H1 (cell line): ENCODE results near the gene CENPP. TPM values are rescaled to one million over a fixed set of nuclear protein-coding genes. Genes with fewer than 3 reads are reported as not detected.

Source experiments
- CTCF ChIA-PET: fragments of 300-600 bp; sonication (Branson Sonifier 250); formaldehyde crosslinking; loops from one replicate; lab custom pipeline; 2021; ENCODE audit not compliant: partially characterized antibody; lab: Charles Lee
- POLR2A ChIA-PET: fragments of 300-600 bp; sonication (Branson Sonifier 250); formaldehyde crosslinking; loops from one replicate; lab custom pipeline; 2021; ENCODE audit warnings: inconsistent platforms; ENCODE audit not compliant: partially characterized antibody; lab: Charles Lee
- DNase-seq, 2 experiments: peaks; one replicate each; pipeline versions ENCODE4 v3.0.0 to v3.0.0-alpha.2; 2010 to 2022; ENCODE audit warnings: low spot score in 2 of 2, low read depth in 1 of 2, mixed read lengths in 1 of 2
- FAIRE-seq: peaks from 2 replicates; lab custom pipeline; 2011; peaks lifted over from hg19 to GRCh38; lab: Jason Lieb, UNC
- H2AFZ ChIP-seq: 2 replicates; pipeline ENCODE4 v1.8.1; 2012; ENCODE audit warnings: low read length, inconsistent platforms
- H2AK5ac ChIP-seq: 2 replicates; pipeline ENCODE4 v1.6.1; 2013; ENCODE audit warnings: low read depth, low read length
- H2BK120ac ChIP-seq: replicated peaks from 2 replicates; pipeline ENCODE3; 2013; ENCODE audit warnings: low read depth, low read length, inconsistent platforms
- H2BK12ac ChIP-seq: 2 replicates; pipeline ENCODE4 v1.6.1; 2013; ENCODE audit warnings: low read depth, low read length
- H2BK15ac ChIP-seq: 2 replicates; pipeline ENCODE4 v1.6.1; 2013; ENCODE audit warnings: low read length
- H2BK20ac ChIP-seq: 2 replicates; pipeline ENCODE4 v1.6.1; 2013; ENCODE audit warnings: low read length
- H2BK5ac ChIP-seq: 2 replicates; pipeline ENCODE4 v1.6.1; 2013; ENCODE audit warnings: low read depth, low read length
- H3K14ac ChIP-seq: 2 replicates; pipeline ENCODE4 v1.6.1; 2013; ENCODE audit warnings: inconsistent platforms; ENCODE audit not compliant: insufficient read length
- H3K18ac ChIP-seq: 2 replicates; pipeline ENCODE4 v1.6.1; 2013; ENCODE audit warnings: low read length; ENCODE audit errors: extremely low read depth
- H3K23ac ChIP-seq: 2 replicates; pipeline ENCODE4 v1.6.1; 2013; ENCODE audit warnings: inconsistent platforms; ENCODE audit not compliant: insufficient read length
- H3K23me2 ChIP-seq: 2 replicates; pipeline ENCODE4 v1.6.1; 2013; ENCODE audit warnings: low read depth, low read length
- H3K27ac ChIP-seq: 2 replicates; pipeline ENCODE4 v1.6.1; 2011; ENCODE audit warnings: low read depth, low read length, inconsistent platforms
- H3K27me3 ChIP-seq, 4 experiments: replicated peaks in 1 of 4; 1 replicate in 1 of 4; 2 replicates in 3 of 4; pipeline versions ENCODE4 v1.6.1 to v1.8.1; 2011 to 2013; ENCODE audit warnings: low read length in 3 of 4, mild to moderate bottlenecking in 3 of 4, inconsistent platforms in 2 of 4, mixed read lengths in 2 of 4, moderate library complexity in 1 of 4; ENCODE audit not compliant: control insufficient read depth in 3 of 4, insufficient read depth in 3 of 4; ENCODE audit errors: extremely low read depth in 1 of 4
- H3K36me3 ChIP-seq, 4 experiments: 2 replicates each; pipeline versions ENCODE4 v1.6.1 to v1.8.1; 2011 to 2013; ENCODE audit warnings: mild to moderate bottlenecking in 4 of 4, low read length in 3 of 4, moderate library complexity in 2 of 4, control low read depth in 1 of 4, inconsistent platforms in 1 of 4; ENCODE audit not compliant: insufficient read depth in 4 of 4, control insufficient read depth in 2 of 4
- H3K4ac ChIP-seq: replicated peaks from 2 replicates; pipeline ENCODE3; 2013; ENCODE audit warnings: low read length, low read depth, mixed read lengths, inconsistent platforms; ENCODE audit not compliant: insufficient read length
- H3K4me1 ChIP-seq, 4 experiments: replicated peaks in 1 of 4; 1 replicate in 1 of 4; 2 replicates in 3 of 4; pipeline versions ENCODE4 v1.6.1 to v1.8.1; 2011 to 2013; ENCODE audit warnings: low read length in 3 of 4, inconsistent platforms in 2 of 4, mixed read lengths in 1 of 4; ENCODE audit not compliant: insufficient read depth in 4 of 4, control insufficient read depth in 3 of 4
- H3K4me2 ChIP-seq, 2 experiments: 2 replicates each; pipeline versions ENCODE4 v1.6.1 to v1.8.1; 2011 to 2013; ENCODE audit warnings: low read depth in 2 of 2, low read length in 2 of 2, control low read depth in 1 of 2, inconsistent platforms in 1 of 2, mild to moderate bottlenecking in 1 of 2; ENCODE audit not compliant: insufficient read depth in 1 of 2
- H3K4me3 ChIP-seq, 4 experiments: fragments of 200-600, 300-600 bp in 1 of 4; sonication (generic), shearing (Covaris generic), sonication (Bioruptor Twin) in 1 of 4; 2 replicates each; pipeline versions ENCODE4 v1.5.1 to v1.8.1; 2011 to 2016; ENCODE audit warnings: low read length in 4 of 4, low read depth in 3 of 4, control low read depth in 2 of 4, inconsistent platforms in 2 of 4, mild to moderate bottlenecking in 2 of 4, mixed read lengths in 1 of 4, moderate library complexity in 1 of 4; ENCODE audit not compliant: insufficient read depth in 2 of 4; ENCODE audit errors: extremely low read depth in 1 of 4
- H3K56ac ChIP-seq: replicated peaks from 2 replicates; pipeline ENCODE3; 2013; ENCODE audit warnings: low read depth, mild to moderate bottlenecking, mixed read lengths, low read length, inconsistent platforms; ENCODE audit not compliant: insufficient read length
- H3K79me1 ChIP-seq: 2 replicates; pipeline ENCODE4 v1.6.1; 2013; ENCODE audit warnings: low read depth, low read length, control low read depth
- H3K79me2 ChIP-seq, 2 experiments: 2 replicates each; pipeline versions ENCODE4 v1.6.1 to v1.8.1; 2012 to 2013; ENCODE audit warnings: low read length in 2 of 2, mild to moderate bottlenecking in 2 of 2, inconsistent platforms in 1 of 2; ENCODE audit not compliant: insufficient read depth in 2 of 2, control insufficient read depth in 1 of 2
- H3K9ac ChIP-seq, 4 experiments: replicated peaks in 1 of 4; 1 replicate in 1 of 4; 2 replicates in 3 of 4; pipeline versions ENCODE4 v1.6.1 to v1.8.1; 2011 to 2013; ENCODE audit warnings: low read depth in 3 of 4, low read length in 3 of 4, control low read depth in 2 of 4, mild to moderate bottlenecking in 2 of 4, moderate library complexity in 2 of 4, inconsistent platforms in 1 of 4; ENCODE audit errors: extremely low read depth in 1 of 4
- H3K9me3 ChIP-seq, 2 experiments: 2 replicates each; pipeline versions ENCODE4 v1.6.1 to v1.8.1; 2012 to 2013; ENCODE audit warnings: mild to moderate bottlenecking in 2 of 2, moderate library complexity in 2 of 2, control low read depth in 1 of 2, inconsistent platforms in 1 of 2, low read depth in 1 of 2, low read length in 1 of 2, mixed read lengths in 1 of 2; ENCODE audit not compliant: insufficient read depth in 2 of 2
- H4K20me1 ChIP-seq, 2 experiments: replicated peaks in 1 of 2; 2 replicates each; pipeline versions ENCODE3 to v1.8.1; 2011 to 2013; ENCODE audit warnings: inconsistent platforms in 2 of 2, low read length in 2 of 2, mild to moderate bottlenecking in 1 of 2; ENCODE audit not compliant: insufficient read depth in 2 of 2, control insufficient read depth in 1 of 2
- H4K5ac ChIP-seq: 2 replicates; pipeline ENCODE4 v1.6.1; 2013; ENCODE audit warnings: low read length, low read depth, mixed read lengths, inconsistent platforms; ENCODE audit not compliant: insufficient read length
- H4K8ac ChIP-seq: 2 replicates; pipeline ENCODE4 v1.8.0; 2013; ENCODE audit warnings: mild to moderate bottlenecking, moderate library complexity, low read length, inconsistent platforms; ENCODE audit not compliant: insufficient read depth; ENCODE audit errors: extremely low read depth
- H4K91ac ChIP-seq: replicated peaks from 2 replicates; pipeline ENCODE3; 2013; ENCODE audit warnings: low read length, mixed read lengths, inconsistent platforms; ENCODE audit not compliant: insufficient read length
- CHD1 ChIP-seq: IDR thresholded peaks from 2 replicates; pipeline ENCODE4 v1.6.1; 2012; ENCODE audit warnings: low read depth, low read length, improper control_type of control experiment
- E2F6 ChIP-seq: IDR thresholded peaks from 2 replicates; pipeline ENCODE4 v1.6.1; 2012; ENCODE audit warnings: inconsistent platforms
- EGR1 ChIP-seq: IDR thresholded peaks from 2 replicates; pipeline ENCODE4 v1.6.1; 2011; ENCODE audit warnings: low read depth, low read length, borderline replicate concordance
- GABPA ChIP-seq: IDR thresholded peaks from 2 replicates; pipeline ENCODE4 v1.6.1; 2011; ENCODE audit warnings: mild to moderate bottlenecking, low read length, moderate library complexity, borderline replicate concordance; ENCODE audit not compliant: insufficient read depth
- HDAC6 ChIP-seq: IDR thresholded peaks from one replicate; pipeline ENCODE4 v1.7.1; 2012; ENCODE audit warnings: low read depth, mild to moderate bottlenecking, inconsistent platforms, low read length, moderate library complexity
- MAX ChIP-seq: IDR thresholded peaks from 2 replicates; pipeline ENCODE4 v1.6.1; 2012; ENCODE audit warnings: inconsistent platforms
- RXRA ChIP-seq: IDR thresholded peaks from 2 replicates; pipeline ENCODE4 v1.6.1; 2011; ENCODE audit warnings: low read depth, mild to moderate bottlenecking, low read length, moderate library complexity; ENCODE audit not compliant: insufficient read depth
- SUZ12 ChIP-seq: fragments of 200-600 bp; sonication (generic); IDR thresholded peaks from 2 replicates; pipeline ENCODE4 v1.6.1; 2012; ENCODE audit warnings: mild to moderate bottlenecking, inconsistent platforms, low read length, moderate library complexity, mixed read lengths
- TAF1 ChIP-seq: IDR thresholded peaks from 2 replicates; pipeline ENCODE4 v1.6.1; 2011; ENCODE audit warnings: mild to moderate bottlenecking, low read depth, low read length
- WGBS, 2 experiments: shearing (Covaris generic) in 1 of 2; methylation state at CpG; one replicate each; pipeline versions ENCODE4 v1.1.6 to v1.1.7; 2013 to 2015; ENCODE audit warnings: low lambda C conversion rate in 2 of 2, mixed read lengths in 2 of 2, inconsistent platforms in 1 of 2, low coverage in 1 of 2, missing lambda C conversion rate in 1 of 2; ENCODE audit not compliant: insufficient replicate concordance in 2 of 2, insufficient coverage in 1 of 2, insufficient read length in 1 of 2; ENCODE audit errors: extremely low coverage in 1 of 2, missing lambda C conversion rate in 1 of 2; 5-methylcytosine and 5-hydroxymethylcytosine counted together
- polyA plus RNA-seq, 7 experiments: library from polyadenylated mRNA; depleted of rRNA in 3 of 7; stranded (reverse) in 5 of 7; unstranded in 2 of 7; fragments of >200 nt in 5 of 7; fragments of 200-250 nt in 2 of 7; gene quantifications; 1 replicate in 5 of 7; 2 replicates in 1 of 7; 4 replicates in 1 of 7; pipeline versions ENCODE4 v1.2.1 to v1.2.3, GENCODE V29; 2011 to 2013; ENCODE audit warnings: missing spikeins in 2 of 7, mixed read lengths in 2 of 7
- total RNA-seq: library from RNA; stranded (reverse); fragmentation: NEBNext Ultra II Directional; extraction: Animal tissue kit (Norgen Biotek cat#: 25700); gene quantifications from 2 replicates; pipeline ENCODE4 v1.2.1, GENCODE V29; 2021

Gene CENPP
- total and polyA plus RNA-seq, 2 of the 8 experiments (the other 6 are each of a cell fraction or from before 2014, with no cell fraction given), result 2.7 to 10.8 TPM

DNA sequence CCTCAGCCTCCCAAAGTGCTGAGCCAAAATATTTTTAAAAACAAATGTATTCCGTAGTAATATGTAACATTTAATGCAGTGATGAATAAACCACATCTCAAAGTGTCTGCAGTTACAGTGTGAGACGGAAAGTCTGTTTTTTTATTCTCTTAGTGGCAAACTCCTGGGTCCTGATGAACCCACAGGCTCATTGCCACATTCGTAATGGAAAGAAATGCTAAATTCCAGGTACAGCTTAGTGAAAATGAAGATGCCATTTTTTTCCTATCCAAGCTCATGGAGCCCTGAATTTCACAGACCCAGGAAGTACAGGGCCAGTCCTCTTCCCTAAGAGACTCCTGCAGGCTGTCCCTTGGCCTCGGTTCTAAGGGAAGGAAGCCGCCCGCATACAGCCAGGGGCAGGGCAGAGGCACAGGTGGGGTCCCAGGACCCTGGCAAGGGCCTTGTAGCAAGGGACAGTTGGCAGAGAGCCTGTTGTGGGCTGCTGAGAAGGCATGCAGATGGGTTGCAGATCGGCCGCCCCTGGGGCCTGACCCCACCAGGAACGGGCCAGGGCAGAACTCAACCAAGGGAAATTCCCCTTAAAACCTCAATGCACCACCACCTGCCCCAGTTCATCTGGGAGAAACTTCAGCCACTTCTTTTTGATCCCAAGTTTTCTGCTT, 308.0 kb downstream of the CENPP start:
- Histone ChIP-seq H2BK20ac (no peak overlapping the region), H3K79me1 (peaks cover 4% of the 10 kb centered on the region; the same call in 1 of the 2 replicates), H3K14ac (no peak overlapping the region), H2BK5ac (no peak overlapping the region), H2BK15ac (no peak overlapping the region), H4K5ac (no peak overlapping the region), H3K9me3 (no peaks in the 10 kb centered on the region), H3K27me3 (no peaks in the 10 kb centered on the region), H2BK120ac (no peak overlapping the region), H4K91ac (no peak overlapping the region), H2AFZ (no peak overlapping the region), H3K4me3 (no peak overlapping the region), H3K18ac (no peak overlapping the region), H3K79me2 (no peaks in the 10 kb centered on the region), H3K23me2 (no peaks in the 10 kb centered on the region), H3K4me1 (no peaks in the 10 kb centered on the region), H3K36me3 (peaks cover 2 to 27% (median 14%) of the 10 kb centered on the region in 4 experiments; a peak in 7 of 8 replicates), H4K20me1 (no peaks in the 10 kb centered on the region), H2AK5ac (no peak overlapping the region), H3K4me2 (no peak overlapping the region), H2BK12ac (no peak overlapping the region), H3K23ac (no peak overlapping the region), H3K27ac (no peak overlapping the region), H3K56ac (no peak overlapping the region), H3K9ac (no peak overlapping the region), H3K4ac (no peak overlapping the region), H4K8ac (no peak overlapping the region)
- 90% methylated on average over 9 of the region's 9 CpGs; no CpG with 5 or more reads in 1 of the 2 experiments for WGBS, 2 experiments
- ChIA-PET POLR2A (no interaction called here), CTCF (interaction anchor here (0.7 to 4.0 kb wide), 20 partner anchors 8 to 493 kb away, joined by 3 to 19 read pairs (median 5); partner anchors contain the start of gene CENPP)
- DNase-seq, result no peak
- TF ChIP-seq TAF1, result no peak
- TF ChIP-seq RXRA, result no peak
- TF ChIP-seq MAX, result no peak
- TF ChIP-seq EGR1, result no peak
- no peak for TF ChIP-seq SUZ12
- TF ChIP-seq CHD1, result no peak
- no peak for TF ChIP-seq HDAC6
- TF ChIP-seq E2F6, result no peak
- TF ChIP-seq GABPA, result no peak
- no peak for FAIRE-seq
